Stomach (tissue), 9 donors: ENCODE results near the gene STX18. TPM values are rescaled to one million over a fixed set of nuclear protein-coding genes. Genes with fewer than 3 reads are reported as not detected.

Source experiments
- DNase-seq, 2 donors: peaks; one replicate each; pipeline versions ENCODE4 v3.0.0 to v3.0.0-alpha.2; 2013 to 2019
- H3K27ac ChIP-seq, 5 donors: fragments of 200-600 bp in 4 of 5; sonication (generic) in 4 of 5; one replicate each; pipeline ENCODE4 v1.5.1; 2013 to 2019; ENCODE audit warnings: mild to moderate bottlenecking in 1 of 5, moderate library complexity in 1 of 5
- H3K27me3 ChIP-seq, 3 donors: fragments of 200-600 bp; sonication (generic); one replicate each; pipeline ENCODE4 v1.5.1; 2017 to 2019; ENCODE audit warnings: mixed run types in 1 of 3
- H3K36me3 ChIP-seq, 4 donors: fragments of 200-600 bp; sonication (generic); 1 replicate in 3 of 4; 2 replicates in 1 of 4; pipeline ENCODE4 v1.5.1; 2016 to 2019
- H3K4me1 ChIP-seq, 4 donors: fragments of 200-600 bp; sonication (generic); one replicate each; pipeline ENCODE4 v1.5.1; 2016 to 2019
- H3K4me3 ChIP-seq, 4 donors: fragments of 200-600 bp; sonication (generic) in 3 of 4; one replicate each; pipeline ENCODE4 v1.5.1; 2016 to 2019; ENCODE audit warnings: mild to moderate bottlenecking in 1 of 4
- H3K9me3 ChIP-seq, 4 donors: fragments of 200-600 bp; sonication (generic); one replicate each; pipeline ENCODE4 v1.5.1; 2016 to 2019
- EP300 ChIP-seq: sonication (generic); formaldehyde crosslinking; IDR thresholded peaks from one replicate; pipeline ENCODE4 v1.6.1; 2017; ENCODE audit warnings: antibody characterized with exemption
- POLR2A ChIP-seq, 4 donors: fragments of 450-650 bp; IDR thresholded peaks; one replicate each; pipeline ENCODE4 v1.6.1; 2016; ENCODE audit warnings: antibody characterized with exemption in 4 of 4, control low read depth in 2 of 4, mild to moderate bottlenecking in 1 of 4, moderate library complexity in 1 of 4
- POLR2AphosphoS5 ChIP-seq, 3 donors: sonication (generic); formaldehyde crosslinking; IDR thresholded peaks; one replicate each; pipeline ENCODE4 v1.6.1; 2016; ENCODE audit warnings: antibody characterized with exemption in 3 of 3
- WGBS, 5 donors: extraction: QIAGEN DNeasy Blood & Tissue Kit in 3 of 5; methylation state at CpG; one replicate each; pipeline versions ENCODE4 v1.1.5 to v1.1.7; 2013 to 2018; 5-methylcytosine and 5-hydroxymethylcytosine counted together
- intact Hi-C: fragments of 100-400 bp; cut with DNase I; formaldehyde crosslinking; loops from one replicate; pipeline ENCODE4 v1.15.1; 2023; ENCODE audit warnings: low total_unique reads
- polyA plus RNA-seq, 3 donors: library from polyadenylated mRNA; stranded (reverse); fragments of 200-250 nt; gene quantifications; one replicate each; pipeline ENCODE4 v1.2.3, GENCODE V29; 2013
- total RNA-seq, 5 donors: library from RNA; depleted of rRNA; stranded (reverse); fragments of >200 nt; gene quantifications; one replicate each; pipeline versions ENCODE4 v1.1.0 to v1.2.3, GENCODE V29; 2014 to 2016
- TF ChIP-seq, protein P1 (sequence below), 7 experiments: fragments of 450-650 bp in 4 of 7; fragments of 200-600 bp in 3 of 7; sonication (generic) in 3 of 7; IDR thresholded peaks; one replicate each; pipeline ENCODE4 v1.5.1; 2016 to 2019; ENCODE audit warnings: antibody characterized with exemption in 7 of 7, control low read depth in 2 of 7, mild to moderate bottlenecking in 1 of 7
- donor health status: healthy with polysubstance abuse.
- donor health status: Bipolar disorder and iron deficiency.
- donor health status: healthy.

The STX18 gene
- total and polyA plus RNA-seq, 8 donors, result 17.1 to 91.6 (median 26.3) TPM

DNA sequence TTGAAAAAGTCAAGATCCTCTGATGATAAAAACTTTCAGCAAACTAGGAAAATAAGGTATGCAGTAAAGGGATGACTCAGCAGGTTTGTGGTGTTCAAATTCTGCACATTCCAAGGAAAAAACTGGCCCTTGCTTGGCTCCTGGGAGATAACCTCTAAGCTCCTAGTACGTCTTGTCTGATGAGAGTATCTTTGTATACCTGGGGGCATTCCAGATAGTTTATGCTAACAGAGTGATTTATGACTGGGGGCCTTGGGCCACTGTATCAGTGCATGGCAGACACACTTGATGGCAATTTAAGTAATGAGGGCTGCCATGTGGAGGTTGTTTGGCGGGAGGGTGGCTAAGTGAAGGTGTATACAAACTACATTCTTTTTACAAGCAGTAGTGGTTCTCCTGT lies 98.0 kb downstream of the STX18 start:
- Histone ChIP-seq H3K27me3 (no peaks in the 10 kb centered on the region), H3K27ac (no peak overlapping the region), H3K4me3 (no peak overlapping the region), H3K9me3 (no peaks in the 10 kb centered on the region), H3K36me3 (peaks cover 0 to 23% (median 7%) of the 10 kb centered on the region in 4 donors), H3K4me1 (no peaks in the 10 kb centered on the region)
- no peak for TF ChIP-seq EP300
- TF ChIP-seq, protein P1, sequence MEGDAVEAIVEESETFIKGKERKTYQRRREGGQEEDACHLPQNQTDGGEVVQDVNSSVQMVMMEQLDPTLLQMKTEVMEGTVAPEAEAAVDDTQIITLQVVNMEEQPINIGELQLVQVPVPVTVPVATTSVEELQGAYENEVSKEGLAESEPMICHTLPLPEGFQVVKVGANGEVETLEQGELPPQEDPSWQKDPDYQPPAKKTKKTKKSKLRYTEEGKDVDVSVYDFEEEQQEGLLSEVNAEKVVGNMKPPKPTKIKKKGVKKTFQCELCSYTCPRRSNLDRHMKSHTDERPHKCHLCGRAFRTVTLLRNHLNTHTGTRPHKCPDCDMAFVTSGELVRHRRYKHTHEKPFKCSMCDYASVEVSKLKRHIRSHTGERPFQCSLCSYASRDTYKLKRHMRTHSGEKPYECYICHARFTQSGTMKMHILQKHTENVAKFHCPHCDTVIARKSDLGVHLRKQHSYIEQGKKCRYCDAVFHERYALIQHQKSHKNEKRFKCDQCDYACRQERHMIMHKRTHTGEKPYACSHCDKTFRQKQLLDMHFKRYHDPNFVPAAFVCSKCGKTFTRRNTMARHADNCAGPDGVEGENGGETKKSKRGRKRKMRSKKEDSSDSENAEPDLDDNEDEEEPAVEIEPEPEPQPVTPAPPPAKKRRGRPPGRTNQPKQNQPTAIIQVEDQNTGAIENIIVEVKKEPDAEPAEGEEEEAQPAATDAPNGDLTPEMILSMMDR (IDR thresholded peaks at IDR 0.05), result no peak
- TF ChIP-seq POLR2A (IDR thresholded peaks at IDR 0.05), result no peak
- no peak for TF ChIP-seq POLR2AphosphoS5 (IDR thresholded peaks at IDR 0.05)
- WGBS, 5 donors, result 76 to 92% (median 84%) methylated on average over 2 of the region's 2 CpGs
- intact Hi-C loops, result no loop called here
- no peak for DNase-seq

DNA sequence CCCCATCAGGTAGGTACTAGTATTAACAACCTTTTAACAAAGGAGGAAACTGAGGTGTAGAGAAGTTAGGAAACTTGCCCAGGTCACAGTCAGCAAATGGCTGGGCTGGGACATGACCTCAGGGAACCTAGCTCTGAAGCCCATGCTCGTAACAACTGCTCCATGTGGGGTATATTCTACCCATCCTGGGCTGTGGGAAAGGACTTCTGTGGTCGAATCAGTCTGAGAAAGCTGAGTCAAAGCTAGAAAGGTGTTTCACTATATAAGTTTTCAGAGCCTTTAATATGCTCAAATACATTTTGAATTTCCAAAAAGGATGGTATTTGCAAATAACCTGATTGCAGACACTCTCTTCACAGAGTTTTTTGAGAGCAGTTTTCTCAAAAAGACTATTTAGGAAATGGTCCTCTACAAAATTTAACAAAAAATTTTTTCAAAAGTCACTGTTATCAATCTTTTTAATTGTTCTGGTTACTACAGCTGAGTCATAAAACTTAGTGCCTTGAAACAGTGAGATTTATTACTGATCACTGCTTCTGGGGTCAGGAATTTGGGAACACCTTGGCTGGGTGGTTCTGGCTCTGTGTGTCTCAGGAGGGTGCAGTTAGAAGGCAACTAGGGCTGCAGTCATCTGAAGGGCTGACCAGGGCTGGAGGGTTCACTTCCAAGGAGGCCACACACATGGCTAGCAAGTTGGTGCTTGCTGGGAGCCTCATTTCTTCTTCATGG lies 101.4 kb downstream of the STX18 start:
- TF ChIP-seq POLR2A (IDR thresholded peaks at IDR 0.05), result no peak
- TF ChIP-seq, protein P1 (IDR thresholded peaks at IDR 0.05), result no peak
- no peak for TF ChIP-seq POLR2AphosphoS5 (IDR thresholded peaks at IDR 0.05)
- TF ChIP-seq EP300, result no peak
- Histone ChIP-seq H3K4me3 (no peak overlapping the region), H3K27ac (no peak overlapping the region), H3K36me3 (peaks cover 8 to 55% (median 37%) of the 10 kb centered on the region in 4 donors), H3K27me3 (no peaks in the 10 kb centered on the region), H3K9me3 (no peaks in the 10 kb centered on the region), H3K4me1 (no peaks in the 10 kb centered on the region)
- WGBS, 5 donors, result 84 to 90% (median 88%) methylated on average over 2 of the region's 2 CpGs
- intact Hi-C loops, result no loop called here
- no peak for DNase-seq

DNA sequence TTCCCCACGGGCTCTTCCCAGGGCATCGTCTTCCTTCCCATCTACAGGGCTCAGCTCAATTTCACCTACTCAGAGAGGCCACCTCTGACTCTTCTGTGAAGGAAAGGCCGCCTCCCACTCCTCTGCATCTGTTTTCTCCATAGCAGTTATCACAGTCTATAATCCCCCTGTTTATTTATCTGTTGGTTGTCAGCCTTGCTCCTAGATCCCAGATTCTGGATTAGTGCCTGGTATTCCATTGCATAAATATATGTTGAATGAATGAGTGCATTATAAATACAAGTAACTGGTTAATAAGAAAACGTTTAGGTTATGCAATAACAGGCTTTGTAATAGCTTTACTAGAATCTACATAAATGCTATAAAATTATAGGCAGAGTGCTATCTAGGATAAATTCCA lies 102.1 kb downstream of the STX18 start:
- intact Hi-C loops, result no loop called here
- DNase-seq, result no peak
- TF ChIP-seq POLR2AphosphoS5 (IDR thresholded peaks at IDR 0.05) (no peak), POLR2A (IDR thresholded peaks at IDR 0.05) (no peak), EP300 (no peak)
- TF ChIP-seq, protein P1 (IDR thresholded peaks at IDR 0.05), result no peak
- Histone ChIP-seq H3K4me1 (no peaks in the 10 kb centered on the region), H3K36me3 (peaks cover 8 to 57% (median 44%) of the 10 kb centered on the region in 4 donors), H3K4me3 (no peak overlapping the region), H3K27me3 (no peaks in the 10 kb centered on the region), H3K27ac (no peak overlapping the region), H3K9me3 (no peaks in the 10 kb centered on the region)
- WGBS, 5 donors, result 67 to 80% (median 73%) methylated on average over 4 of the region's 4 CpGs

DNA sequence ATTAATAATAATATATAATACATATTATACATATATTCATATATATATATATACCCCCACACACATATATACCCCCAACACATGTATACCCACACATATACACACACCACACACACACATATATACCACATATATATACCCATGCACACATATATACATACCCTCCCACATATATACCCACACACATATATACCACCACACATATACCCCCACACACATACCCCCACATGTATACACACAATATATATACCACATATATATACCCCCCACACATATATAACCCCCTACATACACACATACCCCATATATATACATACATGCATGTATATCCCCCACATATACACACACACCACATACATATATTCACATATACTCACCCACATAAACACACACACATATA lies 103.0 kb downstream of the STX18 start:
- H3K4me1 ChIP-seq, result no peaks in the 10 kb centered on the region
- H3K4me3 ChIP-seq, result no peak overlapping the region
- intact Hi-C loops, result no loop called here
- H3K36me3 ChIP-seq, result peaks cover 12 to 66% (median 50%) of the 10 kb centered on the region in 4 donors
- TF ChIP-seq POLR2AphosphoS5 (IDR thresholded peaks at IDR 0.05) (no peak), POLR2A (IDR thresholded peaks at IDR 0.05) (no peak)
- TF ChIP-seq, protein P1 (IDR thresholded peaks at IDR 0.05), result no peak
- H3K9me3 ChIP-seq, result no peaks in the 10 kb centered on the region
- no peak for DNase-seq
- no peak overlapping the region for H3K27ac ChIP-seq
- no peaks in the 10 kb centered on the region for H3K27me3 ChIP-seq
